K562 (cell line): ENCODE results near the gene SAP25.

Experiments
- NFE2L1 ChIP-seq: fragments of 450-650 bp; IDR thresholded peaks from 2 replicates; pipeline ENCODE4 v1.6.1; 2016; ENCODE audit warnings: missing genetic modification characterization, low read depth, mild to moderate bottlenecking, missing compliant biosample characterization, moderate library complexity, borderline replicate concordance
- ZNF274 ChIP-seq: IDR thresholded peaks from 2 replicates; pipeline ENCODE4 v1.6.1; 2011; ENCODE audit warnings: low read depth, mild to moderate bottlenecking, low read length, moderate library complexity, borderline replicate concordance
- ZNF282 ChIP-seq: sonication (generic); formaldehyde crosslinking; IDR thresholded peaks from 2 replicates; pipeline ENCODE4 v1.8.1; 2023; ENCODE audit warnings: missing genetic modification reagents

DNA sequence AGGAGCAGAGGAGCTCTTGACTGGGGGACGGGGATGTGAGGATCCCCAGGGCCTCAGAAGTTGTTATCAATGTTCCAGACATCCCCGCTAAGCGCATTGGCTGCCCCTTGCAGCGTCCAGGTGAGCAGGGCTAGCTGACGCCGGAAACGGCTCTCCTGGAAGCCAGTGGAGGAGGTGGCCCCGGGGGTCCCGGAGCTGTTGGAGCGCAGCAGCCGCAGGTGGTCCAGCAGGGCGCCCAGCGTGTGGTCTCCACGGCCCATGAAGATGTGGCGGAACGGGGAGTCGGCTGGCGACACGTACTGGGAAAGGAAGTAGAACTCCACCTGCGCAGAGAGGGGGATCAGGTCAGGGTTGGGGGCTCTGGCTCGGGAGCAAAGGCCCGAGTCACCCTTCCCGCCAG lies 47.1 kb upstream of the SAP25 start:
- no peak for TF ChIP-seq NFE2L1
- no peak for TF ChIP-seq ZNF274
- no peak for TF ChIP-seq ZNF282 (CRISPR knock-in tag)
